Kidney (tissue), 14 donors: ENCODE results near the gene HOXB8. TPM values are rescaled to one million over a fixed set of nuclear protein-coding genes. Genes with fewer than 3 reads are reported as not detected.

Source experiments
- DNase-seq, 5 donors: peaks; one replicate each; pipeline ENCODE4 v3.0.0-alpha.2; 2013 to 2020
- FAIRE-seq: peaks from 2 replicates; lab custom pipeline; 2012; peaks lifted over from hg19 to GRCh38; lab: Jason Lieb, UNC
- H3K27ac ChIP-seq, 2 donors: one replicate each; pipeline ENCODE4 v1.7.0; 2013; ENCODE audit warnings: low read depth in 2 of 2, low read length in 2 of 2, inconsistent platforms in 1 of 2
- H3K27me3 ChIP-seq: one replicate; pipeline ENCODE4 v1.7.1; 2013; ENCODE audit warnings: low read length, inconsistent platforms; ENCODE audit not compliant: control insufficient read depth, insufficient read depth
- H3K36me3 ChIP-seq, 3 donors: one replicate each; pipeline versions ENCODE4 v1.7.0 to v1.7.1; 2013; ENCODE audit warnings: low read length in 3 of 3, control low read depth in 1 of 3, inconsistent platforms in 1 of 3; ENCODE audit not compliant: insufficient read depth in 3 of 3, control insufficient read depth in 2 of 3
- H3K4me1 ChIP-seq, 3 donors: one replicate each; pipeline versions ENCODE4 v1.7.0 to v1.7.1; 2013; ENCODE audit warnings: low read length in 3 of 3, inconsistent platforms in 1 of 3, low read depth in 1 of 3; ENCODE audit not compliant: control insufficient read depth in 2 of 3, insufficient read depth in 2 of 3
- H3K4me3 ChIP-seq, 3 donors: one replicate each; pipeline versions ENCODE4 v1.7.0 to v1.8.1; 2013; ENCODE audit warnings: low read length in 3 of 3, control low read depth in 1 of 3, inconsistent platforms in 1 of 3
- H3K9ac ChIP-seq, 3 donors: one replicate each; pipeline versions ENCODE4 v1.7.0 to v1.7.1; 2013; ENCODE audit warnings: low read length in 3 of 3, control low read depth in 1 of 3, inconsistent platforms in 1 of 3
- H3K9me3 ChIP-seq, 3 donors: one replicate each; pipeline versions ENCODE4 v1.7.0 to v1.7.1; 2013; ENCODE audit warnings: low read length in 3 of 3, control low read depth in 1 of 3, inconsistent platforms in 1 of 3; ENCODE audit not compliant: control insufficient read depth in 2 of 3, insufficient read depth in 1 of 3
- CTCF ChIP-seq: IDR thresholded peaks from 3 replicates; pipeline ENCODE4 v1.5.1; 2012; ENCODE audit warnings: mild to moderate bottlenecking, moderate library complexity, borderline replicate concordance; ENCODE audit not compliant: insufficient read depth; ENCODE audit errors: extremely low read depth
- intact Hi-C: fragments of 100-400 bp; cut with DNase I; formaldehyde crosslinking; loops from one replicate; pipeline ENCODE4 v1.11.1; 2022
- polyA plus RNA-seq: library from polyadenylated mRNA; stranded (reverse); fragments of 350-450 nt; fragmentation: Illumina TruSeq; extraction: RNeasy Lipid Tissue Mini Kit (QIAGEN cat#74804); gene quantifications from one replicate; pipeline ENCODE4 v1.2.3, GENCODE V29; 2014; ENCODE audit warnings: low read depth, low replicate concordance; ENCODE audit not compliant: insufficient read depth
- total RNA-seq: library from RNA; stranded (reverse); fragmentation: NEBNext Ultra II Directional; extraction: Animal tissue kit (Norgen Biotek cat#: 25700); gene quantifications from one replicate; pipeline ENCODE4 v1.2.1, GENCODE V29; 2021
- donor health status: control.
- donor health status: control.
- donor health status: control.
- donor health status: control.
- donor health status: control.
- donor health status: DM: yes; HTN: yes; CAD: no.
- donor health status: Normal renal cell carcinoma (clear cell type).

Gene HOXB8
- total and polyA plus RNA-seq, 2 donors from 2014 or later: 19.3 to 48.7 TPM

GRCh38 chr17:48612456-48612853 lies 2.6 kb downstream of the HOXB8 start:
- Histone ChIP-seq H3K27ac (peak overlapping the region; percentile 85 to 97), H3K27me3 (peaks cover 11% of the 10 kb centered on the region), H3K36me3 (no peaks in the 10 kb centered on the region), H3K4me1 (peaks cover 0 to 15% (median 9%) of the 10 kb centered on the region in 3 donors), H3K9ac (peak overlapping the region; percentile 71 to 82 (median 82)), H3K9me3 (no peaks in the 10 kb centered on the region), H3K4me3 (peak overlapping the region; percentile 81 to 85 (median 82))
- DNase-seq (peak in 3 of 5 donors; percentile 48 to 69 (median 67)), FAIRE-seq (no peak)
- intact Hi-C loops: no loop called here
- no peak for TF ChIP-seq CTCF

- FAIRE-seq (no peak), DNase-seq (peak; percentile 93 to 97 (median 97))
- Histone ChIP-seq H3K9me3 (no peaks in the 10 kb centered on the region), H3K27me3 (peaks cover 11% of the 10 kb centered on the region), H3K27ac (peak overlapping the region; percentile 97), H3K9ac (peak overlapping the region; percentile 83 to 98 (median 90)), H3K4me1 (peaks cover under 1 to 15% (median 9%) of the 10 kb centered on the region in 3 donors), H3K4me3 (peak overlapping the region; percentile 82 to 91 (median 85)), H3K36me3 (no peaks in the 10 kb centered on the region)
- intact Hi-C loops: no loop called here
- TF ChIP-seq CTCF: no peak
These were observed 3.2 kb downstream of the HOXB8 start for GRCh38 chr17:48611681-48612455.

GRCh38 chr17:48611213-48611612 lies 3.9 kb downstream of the HOXB8 start:
- Histone ChIP-seq H3K9me3 (peaks cover 0 to 3% (median 0%) of the 10 kb centered on the region in 3 donors), H3K4me1 (peaks cover 3 to 14% (median 9%) of the 10 kb centered on the region in 3 donors), H3K27me3 (peaks cover 7% of the 10 kb centered on the region), H3K27ac (peak overlapping the region; percentile 97), H3K36me3 (no peaks in the 10 kb centered on the region), H3K4me3 (peak overlapping the region; percentile 82 to 91 (median 85)), H3K9ac (peak overlapping the region; percentile 80 to 98 (median 90))
- DNase-seq (peak in 2 of 5 donors; percentile 58 to 82), FAIRE-seq (no peak)
- TF ChIP-seq CTCF: no peak
- intact Hi-C loops: no loop called here
